ENCODE measurements around the gene IL23R. TPM values are rescaled to one million over a fixed set of nuclear protein-coding genes. Genes with fewer than 3 reads are reported as not detected.
A peak's percentile ranks its signal among the peaks of the same experiment; 100 is the strongest.

Gene IL23R
- total RNA-seq, 1 experiment from 2014 or later = not detected

DNA sequence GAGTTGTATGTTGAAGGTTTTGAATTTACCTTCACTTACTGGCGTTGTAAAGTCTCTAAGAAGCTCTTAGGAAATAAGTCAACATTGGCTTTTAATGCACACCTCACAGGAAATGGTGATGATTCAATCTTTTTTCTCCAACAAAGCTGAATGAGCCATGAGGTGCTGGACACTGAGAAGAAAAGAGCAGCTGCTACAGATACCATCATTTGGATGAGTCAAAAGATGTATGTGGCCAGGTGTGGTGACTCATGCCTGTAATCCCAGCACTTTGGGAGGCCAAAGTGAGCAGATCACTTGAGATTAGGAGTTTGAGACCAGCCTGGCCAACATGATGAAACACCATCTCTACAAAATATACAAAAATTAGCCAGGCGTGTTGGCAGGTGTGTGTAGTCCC, 3.3 kb upstream of the IL23R start (continued):
- TF ChIP-seq ZFX (IDR thresholded peaks at IDR 0.05) (no peak), SIN3A (IDR thresholded peaks at IDR 0.05; ENCODE audit: low read depth) (no peak), EZH2phosphoT487 (IDR thresholded peaks at IDR 0.05; ENCODE audit: borderline replicate concordance) (no peak), CBX3 (IDR thresholded peaks at IDR 0.05; ENCODE audit: low read depth) (peak; percentile 94), POLR2AphosphoS5 (IDR thresholded peaks at IDR 0.05; ENCODE audit: low read depth, low read length) (no peak), EGR1 (IDR thresholded peaks at IDR 0.05; ENCODE audit: low read depth) (no peak), SRF (IDR thresholded peaks at IDR 0.05; ENCODE audit: low read depth) (0 out of 2 replicates have a peak, but pooled peaks have one; percentile 21), ZBTB33 (IDR thresholded peaks at IDR 0.05; ENCODE audit: extremely low read depth, insufficient replicate concordance, low read length) (no peak)
- TF ChIP-seq, protein P1, sequence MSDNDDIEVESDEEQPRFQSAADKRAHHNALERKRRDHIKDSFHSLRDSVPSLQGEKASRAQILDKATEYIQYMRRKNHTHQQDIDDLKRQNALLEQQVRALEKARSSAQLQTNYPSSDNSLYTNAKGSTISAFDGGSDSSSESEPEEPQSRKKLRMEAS (IDR thresholded peaks at IDR 0.05) = peak; percentile 64

- Histone ChIP-seq H3K4me1 (ENCODE audit: control insufficient read depth in 1 of 2, insufficient read depth in 2 of 2, low read length in 2 of 2) (peaks cover 0 to 18% of the 10 kb centered on the region in 2 experiments; a peak in 2 of 4 replicates), H3K79me2 (ENCODE audit: insufficient read depth, low read length) (no peaks in the 10 kb centered on the region), H3K4me3 (replicated peaks in 1 of 2; ENCODE audit: low read depth in 1 of 2, low read length in 2 of 2) (no peak overlapping the region), H4K20me1 (ENCODE audit: insufficient read depth) (no peaks in the 10 kb centered on the region), H3K36me3 (ENCODE audit: control insufficient read depth in 1 of 2, insufficient read depth in 2 of 2, low read length in 2 of 2) (no peaks in the 10 kb centered on the region), H3K4me2 (ENCODE audit: low read length) (no peak overlapping the region), H3K9ac (ENCODE audit: low read length) (no peak overlapping the region), H3K27ac (ENCODE audit: low read depth, low read length) (no peak overlapping the region), H2AFZ (ENCODE audit: low read depth, low read length, poor library complexity, severe bottlenecking) (no peak overlapping the region), H3K9me2 (ENCODE audit: insufficient read depth) (no peaks in the 10 kb centered on the region), H3K27me3 (ENCODE audit: insufficient read depth, low read length) (no peaks in the 10 kb centered on the region), H3K9me3 (ENCODE audit: control insufficient read depth in 1 of 2, insufficient read depth in 1 of 2, low read depth in 1 of 2, low read length in 2 of 2) (no peaks in the 10 kb centered on the region)
- no peak for DNase-seq (ENCODE audit: low read depth, low spot score)
- CTCF ChIA-PET = interaction anchor here (1.4 kb wide), 1 partner anchor 17 kb away, joined by 4 read pairs; no protein-coding TSS in a partner anchor
- intact Hi-C loops (cut with micrococcal nuclease) = no loop called here
- BruUV-seq (replicated peaks) = no TSS peak
- no peak for ATAC-seq
- POLR2A ChIA-PET = no interaction called here
- RAD21 ChIA-PET (ENCODE audit: low non-redundant PET in 1 of 2, low total read pairs in 2 of 2, uncharacterized antibody in 2 of 2, unreplicated experiment in 2 of 2) = no interaction called here
- TF ChIP-seq CBX3 (IDR thresholded peaks at IDR 0.05; ENCODE audit: low read depth) (no peak), YY1 (IDR thresholded peaks at IDR 0.05; ENCODE audit: extremely low read depth, insufficient replicate concordance, low read depth, low read length) (no peak), POLR2A (IDR thresholded peaks at IDR 0.05; ENCODE audit: borderline replicate concordance, extremely low read depth, insufficient read depth, insufficient read length) (no peak), EZH2 (IDR thresholded peaks at IDR 0.05) (no peak), EZH2phosphoT487 (IDR thresholded peaks at IDR 0.05; ENCODE audit: borderline replicate concordance) (no peak), ZNF274 (IDR thresholded peaks at IDR 0.05; ENCODE audit: low read depth, low read length) (no peak), JUND (IDR thresholded peaks at IDR 0.05) (no peak), SIN3A (IDR thresholded peaks at IDR 0.05; ENCODE audit: low read depth) (no peak), TCF7L2 (IDR thresholded peaks at IDR 0.05; ENCODE audit: borderline replicate concordance, extremely low read depth, insufficient read depth, insufficient read length) (no peak), POLR2AphosphoS5 (IDR thresholded peaks at IDR 0.05; ENCODE audit: low read depth, low read length) (no peak), ZFX (IDR thresholded peaks at IDR 0.05) (no peak), RAD21 (IDR thresholded peaks at IDR 0.05; ENCODE audit: low read depth) (no peak), CTCF (IDR thresholded peaks at IDR 0.05 in 2 of 3, conservative IDR thresholded peaks at IDR 0.05 in 1 of 3; ENCODE audit: borderline replicate concordance in 1 of 3, insufficient read depth in 1 of 3, low read depth in 2 of 3, low read length in 2 of 3) (no peak)
- TF ChIP-seq, protein P1 (IDR thresholded peaks at IDR 0.05) = no peak
- TF ChIP-seq, protein P2, sequence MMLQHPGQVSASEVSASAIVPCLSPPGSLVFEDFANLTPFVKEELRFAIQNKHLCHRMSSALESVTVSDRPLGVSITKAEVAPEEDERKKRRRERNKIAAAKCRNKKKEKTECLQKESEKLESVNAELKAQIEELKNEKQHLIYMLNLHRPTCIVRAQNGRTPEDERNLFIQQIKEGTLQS (IDR thresholded peaks at IDR 0.05) = no peak
Measured at GRCh38 chr1:67165468-67166041, 699 bp upstream of the IL23R start.

Measured in HCT116 (cell line).